HL-60/S4 treated with phorbol 12-myristate 13-acetate at 8.2 ng/mL for 4 days and 3 days (cell line): ENCODE measurements around the gene ZNF106.

Experiments
- in situ Hi-C: fragments of 300-500 bp; cut with MboI; formaldehyde crosslinking; loops from 2 replicates; pipeline ENCODE4 v1.15.0; 2022; ENCODE audit warnings: low sequenced_read_pairs

Gene ZNF106

DNA sequence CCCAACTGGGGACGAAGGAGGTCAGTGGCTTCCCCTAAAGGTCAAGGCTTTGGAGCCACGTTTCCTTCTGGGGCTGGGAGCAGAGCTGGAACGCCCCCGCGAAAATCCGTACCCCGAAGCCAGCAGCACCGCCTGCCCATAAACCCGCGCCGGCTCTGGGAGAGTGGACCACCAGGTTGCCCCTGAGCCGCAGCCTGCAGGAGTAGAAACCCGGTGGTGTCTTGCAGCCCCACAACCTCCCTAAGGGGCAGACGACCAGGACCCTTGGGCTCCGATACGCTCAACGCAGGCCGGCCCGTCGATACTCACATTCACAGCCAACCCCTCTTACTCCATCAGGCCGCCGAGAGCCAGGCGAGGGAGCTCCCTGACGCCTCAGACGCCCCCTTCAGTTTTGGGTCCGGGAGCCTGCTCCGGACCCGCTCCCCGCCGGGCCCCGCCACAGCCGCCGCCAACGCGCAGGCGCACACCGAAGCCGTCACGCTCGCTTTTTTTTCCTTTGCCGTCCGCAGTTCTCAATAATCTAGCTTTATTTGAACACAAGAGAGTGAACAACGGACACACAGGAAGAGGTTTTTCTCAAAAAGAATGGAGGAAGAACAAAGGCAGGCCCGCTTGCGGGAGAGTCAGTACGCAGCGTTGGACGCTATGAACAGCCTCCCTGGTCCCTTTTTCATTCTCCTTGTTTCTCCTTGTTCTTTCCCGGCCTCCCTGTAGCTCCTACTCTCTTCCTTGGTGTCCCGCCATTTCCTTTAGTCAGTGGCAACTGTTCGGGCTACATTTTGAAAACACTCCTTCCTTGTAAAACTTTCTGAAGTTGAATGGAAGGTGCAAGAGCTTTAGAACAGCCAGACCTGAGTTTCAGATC, at the start of gene ZNF106:
ZNF106 (minus strand) TSS at position 471 of the 868 bp plus-strand sequence. CDS start 18,852 bp downstream, outside the sequence.
- in situ Hi-C loops, result no loop called here

DNA sequence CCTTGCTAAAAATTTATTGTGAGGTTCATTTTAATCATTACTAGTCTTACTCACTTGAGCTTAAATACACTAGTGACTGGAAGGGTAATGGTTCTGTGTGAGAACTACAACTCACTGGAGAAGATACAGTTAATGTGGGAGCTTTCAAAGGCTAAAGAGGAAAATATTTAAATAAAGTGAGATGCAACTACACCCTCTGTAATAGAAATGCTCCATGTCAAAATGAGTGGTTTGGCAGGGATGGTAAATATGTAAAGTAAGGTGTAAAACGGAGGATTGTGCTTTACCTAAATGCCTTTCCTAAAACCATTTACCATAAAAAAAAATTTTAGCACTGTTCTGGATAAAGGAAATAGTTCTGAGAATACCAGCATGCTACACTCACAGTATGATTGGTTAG, 42.3 kb upstream of the ZNF106 start:
- in situ Hi-C loops, result no loop called here

DNA sequence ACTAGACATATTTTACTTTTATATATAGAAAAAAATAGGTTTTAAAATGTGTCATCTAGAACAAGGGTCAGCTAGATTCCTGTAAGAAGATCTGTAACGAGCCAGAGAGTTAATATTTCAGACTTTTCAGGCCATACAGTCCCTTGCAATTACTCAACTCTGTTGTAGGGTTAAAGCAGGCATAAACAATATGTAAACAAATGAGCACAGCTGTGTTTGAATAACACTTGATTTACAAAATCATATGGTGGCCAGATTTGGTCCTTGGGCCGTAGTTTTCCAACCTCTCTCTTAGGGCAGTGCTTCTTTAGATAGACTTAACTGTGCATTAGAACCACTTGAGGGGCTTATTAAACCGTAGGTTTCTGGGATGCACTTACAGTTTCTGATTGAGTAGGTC, 38.0 kb upstream of the ZNF106 start:
- in situ Hi-C loops, result no loop called here

DNA sequence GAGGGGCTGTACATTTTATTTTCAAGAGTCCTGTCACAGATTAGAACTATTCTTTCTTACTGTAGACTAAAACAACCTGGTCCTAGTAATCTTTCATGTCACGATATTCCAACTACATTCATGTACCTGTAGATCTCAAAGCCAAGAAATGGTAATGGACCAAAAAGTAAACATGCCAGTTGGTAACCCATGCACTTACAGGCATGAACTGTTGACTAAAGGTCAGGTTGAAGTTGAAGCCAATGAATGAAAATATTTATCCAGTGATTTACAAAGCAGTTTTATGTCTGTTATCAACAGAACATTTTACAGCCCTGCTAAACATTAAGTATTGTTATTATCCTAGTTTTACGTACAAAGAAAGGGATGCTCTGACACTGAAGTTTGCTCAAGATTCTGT, 32.4 kb upstream of the ZNF106 start:
- in situ Hi-C loops, result no loop called here

DNA sequence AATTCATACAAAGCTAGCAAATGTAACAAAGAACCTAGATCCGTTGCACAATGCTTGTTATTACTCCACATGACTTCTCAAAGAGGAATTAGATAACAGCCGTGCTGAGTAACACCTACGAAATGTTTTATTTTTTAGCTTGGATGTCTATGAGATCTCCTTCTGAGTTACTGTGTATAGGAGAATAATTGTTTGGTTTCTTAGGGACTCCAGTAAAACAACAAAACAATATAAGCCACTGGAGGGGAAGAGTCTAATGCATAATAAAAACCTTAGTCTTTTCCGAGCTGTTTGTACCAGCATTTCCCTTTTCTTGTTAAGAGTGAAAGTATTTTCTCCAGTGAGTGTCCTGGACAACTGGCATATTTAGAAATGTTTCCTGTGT, 20.1 kb upstream of the ZNF106 start:
- in situ Hi-C loops, result no loop called here

DNA sequence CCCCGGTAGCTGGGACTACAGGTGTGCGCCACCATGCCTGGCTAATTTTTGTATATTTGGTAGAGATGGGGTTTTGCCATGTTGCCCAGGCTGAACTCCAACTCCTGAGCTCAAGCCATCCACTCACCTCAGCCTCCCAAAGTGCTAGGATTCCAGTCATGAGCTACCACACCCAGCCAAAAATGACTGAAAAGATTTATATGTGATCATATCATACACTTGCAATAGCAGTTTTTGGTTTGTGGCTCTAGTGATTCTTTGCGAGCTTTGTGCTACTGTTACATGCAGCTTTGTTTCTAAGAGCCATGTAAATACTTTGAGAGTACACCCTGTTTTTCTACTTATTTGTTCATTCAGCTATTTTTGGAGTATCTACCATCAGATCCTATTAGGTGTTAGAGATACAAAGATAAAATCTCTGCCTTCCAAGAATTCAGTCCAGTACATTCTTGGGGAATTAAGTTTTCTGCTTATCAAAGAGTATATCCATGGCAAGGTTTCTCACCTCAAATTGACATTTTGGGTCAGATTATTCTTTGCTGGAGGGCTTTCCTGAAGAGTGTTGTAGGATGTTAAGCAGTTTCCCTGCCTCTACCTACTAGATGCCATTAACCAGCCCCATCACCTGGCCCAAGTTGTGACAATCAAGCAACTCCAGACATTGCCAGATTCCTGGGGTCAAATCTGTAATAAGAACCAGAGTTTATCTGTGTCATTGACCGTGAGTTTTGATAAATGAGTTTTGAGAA, 19.5 kb upstream of the ZNF106 start:
- in situ Hi-C loops, result no loop called here

DNA sequence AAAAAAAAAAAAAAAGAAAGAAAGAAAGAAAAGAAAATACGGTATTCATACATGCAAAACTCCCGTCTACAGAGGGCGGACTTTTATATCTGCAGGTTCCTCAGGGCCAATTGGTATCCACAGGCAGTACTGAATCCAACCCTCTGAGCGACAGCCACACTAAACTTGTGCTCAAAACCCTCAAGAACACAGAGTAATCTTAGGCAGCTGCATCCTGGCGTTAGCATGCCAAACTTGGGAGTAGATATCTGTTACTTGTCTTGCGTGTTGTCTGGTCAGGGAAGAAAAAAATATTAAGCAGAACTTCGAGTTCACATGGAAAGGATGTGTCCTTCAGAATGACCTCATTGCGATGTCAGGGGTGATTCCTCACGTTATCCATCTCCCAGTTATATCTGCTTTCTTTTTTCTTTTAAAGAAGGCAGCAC, 17.3 kb upstream of the ZNF106 start:
- in situ Hi-C loops, result no loop called here

DNA sequence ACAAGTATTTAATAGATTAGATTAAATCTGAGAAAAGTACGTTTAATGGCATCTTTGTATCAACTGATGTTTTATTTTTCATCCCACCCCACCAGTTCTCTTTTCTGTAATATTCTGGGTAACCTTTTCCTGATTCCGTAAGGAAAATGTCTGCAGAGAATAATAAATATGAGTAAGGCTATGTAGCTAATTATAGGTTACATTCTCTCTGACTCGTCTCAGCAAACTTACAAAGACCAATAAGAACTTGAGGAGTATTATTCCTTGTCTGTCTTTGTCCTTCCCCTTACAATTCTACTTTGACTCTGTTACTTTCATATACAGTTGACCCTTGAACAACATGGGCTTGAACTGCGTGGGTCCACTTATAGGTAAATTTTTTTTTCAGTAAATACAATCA, 16.6 kb upstream of the ZNF106 start:
- in situ Hi-C loops, result no loop called here

DNA sequence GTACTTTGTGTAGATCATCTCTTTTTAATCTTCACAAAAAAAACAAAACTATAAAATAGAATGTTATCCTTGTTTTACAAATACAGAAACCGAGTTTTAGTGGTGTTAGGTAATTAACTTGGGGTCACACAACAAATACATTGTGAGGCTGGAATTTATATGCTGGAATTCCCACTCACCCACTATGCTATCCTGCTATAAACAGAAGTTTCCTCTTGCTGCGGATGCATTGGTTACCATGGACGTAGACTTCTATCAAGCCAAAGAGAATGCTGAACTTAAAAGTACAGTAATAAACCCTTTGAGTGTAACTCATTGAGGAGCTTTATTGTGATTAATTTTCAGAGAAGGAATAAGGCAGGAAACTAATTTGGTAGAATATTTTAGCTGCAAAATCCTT, 13.7 kb upstream of the ZNF106 start:
- in situ Hi-C loops, result no loop called here

DNA sequence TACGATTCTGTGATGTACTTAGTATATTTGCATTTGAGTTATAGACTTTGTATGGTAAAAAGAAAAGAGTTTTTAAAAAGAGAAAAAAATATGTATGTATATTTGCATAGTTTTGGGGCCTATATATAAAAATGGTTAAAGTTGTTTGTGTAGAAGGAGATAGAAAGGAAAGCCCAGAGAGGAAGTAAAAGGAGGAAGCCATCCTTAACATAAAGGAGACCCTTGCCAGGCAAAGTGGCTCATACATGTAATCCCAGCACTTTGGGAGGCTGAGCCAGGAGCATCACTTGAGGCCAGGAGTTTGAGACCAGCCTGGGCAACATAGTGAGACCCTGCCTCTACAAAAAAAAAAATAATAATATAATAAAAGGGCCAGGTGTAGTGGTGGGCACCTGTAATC, 12.9 kb upstream of the ZNF106 start:
- in situ Hi-C loops, result no loop called here

DNA sequence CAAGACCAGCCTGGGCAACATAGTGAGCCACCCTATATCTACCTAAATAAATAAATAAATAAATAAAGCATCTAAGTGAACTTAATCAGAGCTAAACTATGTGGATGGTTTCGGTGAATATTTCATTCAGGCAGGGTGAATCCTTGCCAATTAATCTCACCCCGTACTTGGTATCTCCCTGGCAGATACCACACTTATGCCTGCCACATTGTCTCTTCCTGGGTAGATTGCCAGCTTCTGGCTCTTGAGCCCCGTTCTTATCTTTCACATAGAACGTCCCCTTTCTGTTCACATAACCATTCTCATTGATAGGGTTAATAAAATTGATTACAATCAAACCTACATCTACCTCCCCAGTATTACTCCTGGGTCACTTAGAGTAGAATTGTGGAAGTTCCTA, 11.5 kb upstream of the ZNF106 start:
- in situ Hi-C loops, result no loop called here

DNA sequence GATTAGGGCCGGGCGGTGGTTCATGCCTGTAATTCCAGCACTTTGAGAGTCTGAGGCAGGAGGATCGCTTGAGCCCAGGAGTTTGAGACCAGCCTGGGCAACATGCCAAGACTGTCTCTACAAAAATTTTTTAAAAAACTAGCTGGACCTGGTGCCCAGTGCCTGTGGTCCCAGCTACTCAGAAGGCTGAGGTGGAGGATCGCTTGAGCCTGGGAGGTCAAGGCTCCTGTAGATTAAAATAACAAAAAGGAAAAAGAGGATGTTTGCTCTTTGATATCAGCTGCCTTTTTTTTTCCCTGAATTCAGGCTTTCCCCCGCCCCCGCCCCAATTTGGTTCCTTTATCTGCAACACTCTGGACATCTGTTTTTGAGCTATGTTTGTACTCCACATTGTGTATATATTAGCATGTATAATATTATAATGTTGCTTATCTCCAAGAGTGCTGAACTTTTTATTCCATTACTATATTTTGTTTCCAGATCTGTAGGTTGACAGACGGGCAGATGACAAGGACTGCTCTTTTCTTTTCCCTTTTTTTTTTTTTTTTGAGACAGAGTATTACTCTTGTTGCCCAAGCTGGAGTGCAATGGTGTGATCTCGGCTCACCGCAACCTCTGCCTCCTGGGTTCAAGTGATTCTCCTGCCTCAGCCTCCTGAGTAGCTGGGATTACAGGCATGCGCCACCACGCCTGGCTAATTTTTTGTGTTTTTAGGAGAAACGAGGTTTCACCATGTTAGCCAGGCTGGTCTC, 9.1 kb upstream of the ZNF106 start:
- in situ Hi-C loops, result no loop called here

DNA sequence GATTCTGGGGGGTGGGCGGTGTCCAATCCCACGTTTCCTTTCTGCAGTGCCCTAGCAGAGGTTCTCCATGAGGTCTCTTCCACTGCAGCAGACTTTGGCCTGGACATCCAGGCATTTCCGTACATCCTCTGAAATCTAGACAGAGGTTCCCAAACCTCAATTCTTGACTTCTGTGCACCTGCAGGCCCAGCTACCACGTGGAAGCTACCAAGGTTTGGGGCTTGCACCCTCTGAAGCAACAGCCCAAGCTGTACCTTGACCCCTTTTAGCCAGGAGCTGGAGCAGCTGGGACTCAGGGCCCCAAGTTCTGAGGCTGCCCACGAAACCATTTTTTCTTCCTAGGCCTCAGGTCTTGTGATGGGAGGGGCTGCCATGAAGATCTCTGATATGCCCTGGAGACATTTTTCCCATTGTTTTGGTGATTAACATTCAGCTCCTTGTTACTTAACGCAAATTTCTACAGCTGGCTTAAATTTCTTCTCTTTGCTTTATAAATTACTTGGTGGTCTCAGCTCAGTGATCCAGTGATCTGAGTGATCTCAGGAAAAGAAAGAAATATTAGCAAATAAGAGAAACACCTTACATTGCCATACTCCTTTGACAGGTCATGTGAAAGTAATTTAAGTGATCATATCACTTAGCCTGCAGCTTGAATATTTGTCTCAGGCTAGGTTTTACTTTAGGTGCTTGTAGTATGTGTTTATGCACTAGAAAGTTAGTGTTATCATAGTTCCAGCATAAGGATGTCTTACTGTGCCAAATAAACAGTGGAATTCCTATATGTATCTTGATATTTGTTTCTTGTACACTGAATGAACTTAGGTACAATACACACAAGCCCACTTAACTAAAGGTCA, 7.5 kb upstream of the ZNF106 start:
- in situ Hi-C loops, result no loop called here

DNA sequence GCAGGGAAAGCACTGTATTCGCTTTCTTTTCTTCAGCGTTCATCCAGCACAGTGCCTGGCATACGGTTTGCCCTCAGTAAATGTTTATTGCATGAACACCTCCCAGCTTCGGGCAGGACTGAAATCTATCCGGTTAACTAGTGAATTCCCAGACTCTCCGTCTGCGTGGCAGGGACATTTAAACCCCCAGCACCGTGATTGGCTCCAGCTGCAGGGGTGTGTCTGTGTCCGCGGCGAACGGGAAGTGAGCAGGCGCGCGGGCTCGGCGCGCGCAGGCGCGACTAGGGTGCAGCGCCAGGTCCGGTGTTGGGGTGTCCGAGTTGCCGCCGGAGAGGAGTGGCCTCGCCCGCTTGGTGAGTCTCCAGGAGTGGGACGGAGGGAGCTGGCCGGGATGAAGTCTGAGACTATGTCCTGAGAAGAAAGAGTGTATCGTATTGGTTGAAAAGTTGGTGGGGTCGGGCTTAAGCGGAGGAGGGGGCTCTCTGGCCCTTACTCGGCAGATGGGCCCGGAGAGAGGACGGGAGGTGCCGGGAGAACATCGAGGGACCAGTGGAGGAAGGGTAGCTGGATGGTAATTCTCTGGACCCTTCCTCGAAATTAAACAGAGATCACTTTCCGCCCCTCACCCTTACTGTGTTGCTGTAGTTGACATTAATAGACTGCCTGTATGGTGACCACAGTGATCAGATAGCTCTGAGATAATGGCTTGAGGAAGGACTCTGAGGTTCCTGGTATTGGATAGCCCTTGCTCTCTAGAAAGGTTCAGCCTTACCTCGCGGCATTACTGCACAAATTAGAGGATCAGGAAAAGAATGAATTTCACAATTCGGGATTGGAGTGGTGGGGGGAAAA, 4.6 kb upstream of the ZNF106 start, which contains the start of gene SNAP23:
SNAP23 (plus strand) TSS at position 274 of the 852 bp plus-strand sequence. CDS start 16,213 bp downstream, outside the sequence.
- in situ Hi-C loops, result no loop called here

DNA sequence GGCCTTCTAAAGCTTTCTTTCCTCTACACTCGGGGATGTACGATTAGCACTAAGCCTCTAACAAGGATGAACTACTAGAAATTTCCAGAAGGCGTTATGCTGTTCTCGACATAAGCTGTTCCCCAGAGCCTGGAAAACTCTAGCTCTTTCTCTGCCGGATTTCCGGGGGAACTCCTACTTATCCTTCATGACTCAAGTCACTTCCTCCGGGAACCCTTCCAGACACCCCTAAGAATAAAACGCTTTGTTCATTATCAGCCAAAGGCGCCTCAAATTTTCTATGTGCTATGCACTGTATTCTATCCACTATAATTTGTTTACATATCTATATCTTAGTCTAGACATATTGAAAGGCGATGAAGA, 4.0 kb upstream of the ZNF106 start:
- in situ Hi-C loops, result no loop called here

DNA sequence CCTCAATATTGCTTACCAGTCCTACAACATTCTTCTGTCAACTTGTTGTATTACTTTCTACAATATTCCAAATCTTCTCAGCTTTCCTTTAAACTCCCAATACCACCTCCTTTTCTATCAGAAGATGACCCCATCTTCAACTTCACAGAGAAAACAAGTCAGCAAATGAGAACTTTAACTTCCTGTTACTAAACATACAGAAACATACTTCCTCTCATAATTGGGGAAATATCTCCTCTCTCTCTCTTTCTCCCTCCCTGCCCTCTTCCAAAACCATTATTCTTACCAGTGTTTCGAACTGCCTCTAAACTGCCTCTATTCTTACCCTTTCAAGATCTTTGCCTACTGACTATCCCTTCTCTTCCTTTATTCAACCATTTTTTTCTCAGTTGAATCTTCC, 2.7 kb upstream of the ZNF106 start:
- in situ Hi-C loops, result no loop called here

DNA sequence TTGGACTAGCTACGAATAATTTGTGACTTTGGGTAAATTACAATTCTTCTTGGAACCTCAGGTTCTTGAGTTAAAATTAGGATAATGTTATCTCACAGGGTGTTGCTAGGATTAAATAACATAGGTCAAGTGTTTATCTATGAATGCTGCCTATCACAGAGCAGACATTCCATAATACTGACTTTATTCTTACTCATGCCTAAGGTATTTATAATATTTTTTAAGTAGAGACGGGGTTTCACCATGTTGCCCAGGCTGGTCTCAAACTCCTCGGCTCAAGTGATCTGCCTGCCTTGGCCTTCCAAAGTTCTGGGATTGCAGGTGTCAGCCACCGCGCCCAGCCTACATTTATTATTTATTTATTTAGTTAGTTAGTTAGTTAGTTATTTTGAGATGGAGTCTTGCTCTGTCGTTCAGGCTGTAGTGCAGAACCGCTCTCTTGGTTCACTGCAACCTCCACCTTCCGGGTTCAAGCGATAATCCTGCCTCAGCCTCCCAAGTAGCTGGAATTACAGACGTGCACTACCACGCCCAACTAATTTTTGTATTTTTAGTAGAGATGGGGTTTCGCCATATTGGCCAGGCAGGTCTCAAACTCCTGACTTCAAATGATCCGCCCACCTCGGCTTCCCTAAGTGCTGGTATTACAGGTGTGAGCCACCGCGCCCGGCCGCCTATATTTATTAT, 741 bp upstream of the ZNF106 start:
- in situ Hi-C loops, result no loop called here

DNA sequence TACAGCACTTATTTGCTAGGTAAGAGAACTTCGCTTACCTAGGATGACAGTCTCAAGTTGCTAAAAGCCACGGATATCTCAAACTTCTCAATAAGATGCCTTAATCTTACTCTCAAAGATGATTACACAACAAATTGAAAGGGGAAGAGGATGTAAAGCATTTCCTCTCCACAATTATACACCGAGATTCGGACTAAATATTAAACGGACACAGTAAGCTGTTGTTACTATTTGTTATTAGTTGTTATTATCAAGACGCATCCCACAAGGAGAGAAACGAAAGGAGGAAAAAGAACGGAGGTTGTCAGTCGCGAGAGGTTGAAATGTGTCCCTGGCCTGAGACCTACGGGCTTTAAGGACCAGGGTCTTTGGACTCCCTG, 660 bp downstream of the ZNF106 start:
- in situ Hi-C loops, result no loop called here

DNA sequence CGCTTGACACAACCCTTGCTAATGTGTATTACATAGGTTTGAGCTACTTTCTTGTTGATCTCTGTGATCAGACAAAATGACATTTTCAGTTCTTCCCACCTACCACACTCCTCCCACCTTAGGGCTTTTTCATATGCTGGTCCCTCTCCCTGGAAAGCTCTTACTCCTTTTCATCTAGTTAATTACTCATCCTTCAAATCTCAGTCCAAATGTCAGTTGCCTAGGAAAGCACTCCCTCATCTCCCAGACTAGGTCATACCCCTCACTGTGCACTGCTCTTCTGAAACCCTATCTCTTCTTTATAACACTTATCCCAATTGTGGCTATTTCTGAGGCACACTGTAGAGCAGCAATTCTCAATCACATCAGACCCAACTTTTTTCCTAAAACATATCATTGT, 7.3 kb downstream of the ZNF106 start:
- in situ Hi-C loops, result no loop called here
